Activated CD4-positive, alpha-beta T cell treated with anti-CD3 and anti-CD28 coated beads, Interleukin-2, amount 50 U/mL, for 16 hours (primary cell): ENCODE measurements around the gene TTC28.

Experiments
- DNase-seq: peaks from one replicate; pipeline ENCODE4 v3.0.0-alpha.2; 2020

The TTC28 gene

GRCh38 chr22:28015676-28016601 is 663.7 kb downstream of the TTC28 start:
- DNase-seq: no peak

GRCh38 chr22:28015046-28015425 is 664.6 kb downstream of the TTC28 start:
- DNase-seq: no peak

GRCh38 chr22:28014211-28015045 is 665.2 kb downstream of the TTC28 start:
- no peak for DNase-seq

DNA sequence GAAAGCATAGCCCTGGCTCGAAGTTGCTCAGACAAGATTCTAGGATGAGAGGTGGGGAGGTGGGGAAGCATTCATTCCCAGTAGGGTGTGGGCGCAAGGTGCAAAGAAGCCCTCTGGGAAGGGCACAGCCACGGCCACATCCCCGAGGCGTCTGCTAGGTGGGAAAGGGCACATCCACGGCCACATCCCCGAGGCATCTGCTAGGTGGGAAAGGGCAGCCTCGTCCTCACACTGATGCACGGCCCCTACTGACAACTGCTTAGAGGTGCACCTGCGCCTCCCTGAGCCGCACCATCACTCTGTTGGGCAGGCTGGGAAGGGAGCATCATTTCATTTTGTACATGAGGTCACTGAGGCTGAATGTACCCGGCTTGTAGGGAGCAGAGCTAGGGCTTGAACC is 666.0 kb downstream of the TTC28 start:
- DNase-seq: no peak

- DNase-seq: no peak
These were observed 666.7 kb downstream of the TTC28 start for GRCh38 chr22:28012832-28013460.

GRCh38 chr22:28009272-28009827 is 670.3 kb downstream of the TTC28 start:
- DNase-seq: peak; percentile 71

DNA sequence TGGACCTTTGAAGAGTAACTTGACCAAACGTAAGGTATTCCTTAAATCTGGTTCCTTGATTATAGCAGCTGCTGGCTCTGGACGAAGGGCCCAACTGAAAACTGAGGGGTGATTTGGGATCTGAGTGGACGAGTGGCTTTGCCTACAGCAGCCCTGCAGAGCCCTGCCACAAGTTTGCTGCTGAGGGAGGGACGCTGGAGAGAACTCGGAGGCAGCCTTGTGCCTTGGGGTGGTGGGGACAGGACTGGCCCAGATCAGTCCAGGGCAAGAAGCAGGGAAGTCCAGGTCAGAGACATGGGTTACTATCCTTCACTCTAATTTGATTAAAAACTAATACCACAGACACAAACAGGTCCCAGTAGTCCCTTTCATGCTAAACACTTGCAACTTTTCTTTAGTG is 671.0 kb downstream of the TTC28 start:
- no peak for DNase-seq

- no peak for DNase-seq
These were observed 671.6 kb downstream of the TTC28 start for GRCh38 chr22:28008056-28008455.

GRCh38 chr22:28006271-28006670 is 673.4 kb downstream of the TTC28 start:
- no peak for DNase-seq

DNA sequence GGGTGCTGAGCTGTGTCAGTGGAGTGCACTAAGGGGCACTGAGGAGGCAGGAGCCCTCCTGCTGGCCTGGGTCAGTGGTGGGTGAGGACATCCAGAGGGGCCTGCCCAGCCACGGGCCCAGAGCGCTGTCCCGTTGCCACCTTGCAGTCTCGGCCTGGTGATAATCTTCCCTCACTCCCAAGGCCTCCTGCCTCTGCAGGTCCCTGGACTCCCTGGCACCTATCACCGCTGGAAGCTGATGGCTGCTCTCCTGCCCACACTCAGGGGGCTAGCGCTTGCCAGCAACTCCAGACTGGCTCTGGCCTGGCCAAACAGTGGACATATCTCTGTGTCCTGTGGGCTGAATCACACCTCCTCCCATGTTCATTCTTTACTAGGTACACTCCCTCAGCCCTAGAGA is 674.1 kb downstream of the TTC28 start:
- no peak for DNase-seq

DNA sequence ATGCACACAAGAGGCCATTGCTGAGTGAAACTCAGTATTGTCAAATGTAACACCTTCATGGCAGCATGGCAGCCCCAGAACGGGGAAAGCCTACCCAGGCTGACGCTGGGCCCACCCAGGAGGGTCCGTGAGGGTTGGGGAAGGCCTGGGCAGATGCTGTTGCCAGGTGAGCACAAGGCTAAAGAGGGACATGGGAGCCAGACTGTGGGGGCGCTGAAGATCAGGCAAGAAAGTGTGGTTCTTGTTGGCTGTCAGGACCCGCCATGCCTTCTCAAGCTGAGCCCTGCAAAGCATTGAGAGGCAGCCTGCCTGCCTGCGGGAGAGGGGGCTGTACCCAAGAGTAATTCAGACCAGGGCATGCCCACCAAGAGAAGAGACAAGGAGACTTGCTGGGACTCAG is 675.6 kb downstream of the TTC28 start:
- DNase-seq: no peak

GRCh38 chr22:28002863-28003565 is 676.6 kb downstream of the TTC28 start:
- DNase-seq: no peak

- DNase-seq: no peak
These were observed 677.4 kb downstream of the TTC28 start for GRCh38 chr22:28002181-28002700.

DNA sequence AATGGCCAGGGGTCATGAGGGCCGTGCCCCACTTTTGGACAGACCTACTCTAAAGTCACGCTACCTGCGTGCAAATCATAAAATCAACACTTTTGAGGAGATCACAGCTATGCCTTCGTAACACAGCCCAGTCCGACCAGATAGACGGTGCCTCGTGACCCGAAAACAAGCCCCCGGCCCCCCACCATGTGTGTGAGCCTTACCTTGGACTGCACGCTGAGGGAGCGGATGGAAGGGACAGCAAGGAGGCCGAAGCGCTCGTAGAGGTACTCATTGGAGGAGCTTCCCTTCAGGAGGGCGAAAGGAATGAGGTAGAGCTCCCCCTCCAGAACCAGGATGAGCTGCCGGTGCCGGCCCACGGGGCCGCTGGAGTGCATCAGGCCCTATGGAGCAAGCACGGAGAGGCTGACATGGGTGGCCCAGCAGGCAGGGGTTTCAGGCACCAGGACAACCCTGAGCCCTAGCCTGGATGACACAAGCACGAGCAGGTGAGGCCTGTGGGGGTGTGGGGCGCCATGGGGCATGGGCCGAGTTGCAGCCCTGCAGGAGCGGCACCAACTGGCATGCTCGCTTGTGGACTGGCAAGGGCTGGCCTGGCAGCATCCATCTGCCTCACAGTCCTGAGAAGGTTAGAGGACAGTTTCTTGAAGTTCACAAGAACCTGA is 678.3 kb downstream of the TTC28 start:
- DNase-seq: no peak

DNA sequence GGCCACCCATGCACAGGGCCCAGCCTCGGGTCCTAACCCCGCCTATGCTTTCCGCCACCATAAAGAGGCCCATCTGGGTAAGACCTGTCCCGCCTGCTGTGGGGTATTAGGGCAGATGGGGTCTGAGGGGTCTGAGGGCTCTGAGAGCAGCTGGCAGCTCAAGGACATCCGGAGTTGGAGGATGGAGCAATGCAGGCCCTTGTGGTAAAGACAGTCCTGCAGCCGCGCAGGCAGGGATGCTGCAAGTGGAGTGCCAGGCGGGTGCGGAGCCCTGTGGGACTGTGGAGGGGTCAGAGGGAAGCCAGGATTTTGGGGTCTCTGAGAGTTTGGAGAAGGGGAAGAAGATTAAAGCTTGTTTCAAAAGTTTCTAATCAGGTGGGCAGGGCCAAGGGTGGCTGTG is 679.3 kb downstream of the TTC28 start:
- DNase-seq: no peak

DNA sequence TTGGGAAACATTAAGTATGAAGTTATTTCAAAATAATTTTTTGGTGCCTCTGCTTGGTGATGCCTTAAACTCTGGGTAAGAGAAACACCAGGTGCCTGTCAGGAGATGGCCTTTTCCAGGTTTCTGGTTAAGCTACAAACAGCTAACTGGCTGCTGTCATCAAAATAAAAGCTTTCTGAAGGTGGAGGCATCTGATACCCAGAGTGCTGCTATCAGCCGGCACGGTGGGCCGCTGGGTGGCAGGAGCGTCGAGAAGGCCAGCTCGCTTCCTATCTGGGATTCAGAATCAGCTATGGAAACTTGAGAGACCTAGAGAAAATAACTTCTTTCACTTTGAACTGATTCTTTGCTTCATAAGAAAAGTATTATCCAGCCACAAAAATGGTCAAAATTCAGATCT is 679.8 kb downstream of the TTC28 start:
- DNase-seq: no peak

DNA sequence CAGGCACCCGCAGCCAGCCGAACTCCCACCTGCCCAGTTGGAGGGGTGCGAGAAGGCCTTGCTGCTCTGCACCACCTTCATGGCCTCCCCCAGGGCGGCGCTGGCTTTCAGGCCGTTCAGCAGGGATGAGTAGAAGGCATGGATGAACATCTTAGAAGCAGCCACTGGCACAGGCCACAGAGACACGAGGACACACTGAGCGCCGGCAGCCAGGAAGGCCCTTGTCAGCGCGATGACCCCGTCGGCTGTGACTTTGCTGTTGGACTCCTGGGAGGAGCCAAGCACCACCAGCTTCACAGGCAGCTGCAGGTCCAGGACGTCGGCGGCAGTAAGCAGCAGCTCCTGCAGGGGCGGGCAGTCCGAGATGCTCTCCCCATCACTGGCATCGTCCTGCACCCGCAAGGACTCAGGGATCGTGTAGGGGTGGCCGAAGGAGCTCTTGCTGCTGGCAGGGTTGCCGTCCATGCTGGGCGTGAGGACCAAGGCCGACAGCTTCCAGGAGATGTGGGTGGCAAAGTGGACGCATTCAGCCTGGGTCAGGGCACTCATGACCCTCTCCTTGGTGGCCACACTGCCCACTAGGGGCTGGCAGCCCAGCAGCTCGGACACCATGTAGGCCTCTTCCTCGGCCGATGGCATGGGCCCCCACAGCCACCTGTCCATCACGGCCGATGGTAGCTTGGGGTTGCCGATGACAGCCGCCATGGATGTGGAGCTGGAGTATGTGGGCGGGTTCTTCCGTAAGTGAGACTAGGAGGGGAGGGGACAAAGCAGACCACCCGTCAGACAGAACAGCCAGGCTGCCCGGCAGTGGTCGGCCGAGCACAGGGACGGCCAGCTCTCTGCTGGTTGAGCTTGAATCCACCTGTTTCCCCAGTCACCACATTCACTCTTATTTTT is 680.9 kb downstream of the TTC28 start:
- no peak for DNase-seq

DNA sequence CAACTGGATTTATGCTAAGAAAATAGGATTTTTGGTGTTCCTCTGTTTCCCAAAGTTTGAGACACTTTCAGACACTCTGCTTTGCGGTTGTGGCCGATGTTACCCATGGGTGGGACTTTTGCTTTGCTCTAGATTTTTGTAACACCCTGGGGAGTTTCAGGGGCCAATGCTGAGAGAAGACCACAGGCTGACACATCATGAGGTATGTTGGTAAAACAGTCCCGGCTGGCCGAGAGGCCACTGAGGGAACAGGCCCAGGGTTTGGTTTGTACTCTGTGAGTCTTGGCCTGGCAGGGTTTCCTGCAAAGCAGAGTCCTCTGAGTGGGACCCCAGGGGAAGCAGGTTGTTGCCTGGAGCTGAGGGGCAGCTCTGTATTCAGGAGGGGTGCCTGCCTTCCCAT is 682.1 kb downstream of the TTC28 start:
- DNase-seq: no peak

DNA sequence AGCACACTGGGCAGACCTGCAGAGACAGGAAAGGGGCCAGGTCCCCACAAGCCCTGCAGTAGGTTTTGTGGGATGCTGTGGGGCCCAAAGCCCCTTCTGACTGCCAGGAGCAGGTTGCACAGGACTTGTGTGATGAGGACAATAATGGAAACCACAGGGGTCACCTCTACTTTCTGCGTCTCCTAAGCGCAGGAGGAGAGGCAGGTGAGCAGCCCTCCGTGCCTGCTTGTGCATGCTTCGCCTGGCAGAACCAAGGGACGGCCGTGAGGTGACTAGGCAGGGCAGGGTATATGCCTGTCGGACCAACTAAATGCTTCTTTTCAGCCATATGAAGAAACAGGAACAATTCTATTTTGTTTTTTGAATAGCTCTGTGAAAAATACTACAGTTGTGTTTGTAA is 682.7 kb downstream of the TTC28 start:
- no peak for DNase-seq

DNA sequence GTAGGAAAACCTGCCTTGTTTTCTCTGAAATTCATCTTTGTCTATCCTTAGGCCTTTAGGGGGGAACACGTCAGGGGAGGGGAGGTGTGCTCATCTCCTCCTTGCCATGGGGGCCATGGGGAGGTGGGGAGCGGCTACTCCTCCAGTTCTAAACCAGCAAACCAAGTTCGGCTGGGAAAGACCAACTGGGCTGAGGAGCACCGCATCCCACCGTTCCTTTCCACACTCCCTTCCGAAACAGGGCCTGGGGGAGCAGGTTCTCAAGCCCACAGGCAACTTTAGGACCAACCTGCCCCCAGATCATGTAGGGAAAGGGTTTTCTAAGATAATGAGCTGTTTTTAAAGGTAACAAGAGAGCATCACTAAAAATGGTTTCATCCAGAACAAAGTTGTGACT is 683.1 kb downstream of the TTC28 start:
- DNase-seq: no peak
